SK-N-SH (cell line): ENCODE results near the gene KCNQ5. TPM values are rescaled to one million over a fixed set of nuclear protein-coding genes. Genes with fewer than 3 reads are reported as not detected.
A peak's percentile ranks its signal among the peaks of the same experiment; 100 is the strongest.

Source experiments
- CTCF ChIA-PET: fragments of 300-600, 350-600 bp; formaldehyde crosslinking; extraction: SDS; loops from one replicate; lab custom pipeline; 2021; lab: Yijun Ruan, JAX
- POLR2A ChIA-PET: fragments of 350-600 bp; sonication (Branson Sonifier 250); formaldehyde crosslinking; extraction: SDS; loops from one replicate; lab custom pipeline; 2020; ENCODE audit warnings: antibody characterized with exemption, inconsistent platforms; lab: Yijun Ruan, JAX
- DNase-seq: peaks from one replicate; pipeline ENCODE4 v3.0.0; 2012
- H2AFZ ChIP-seq: fragments of 200-600 bp; sonication (generic); 2 replicates; pipeline ENCODE4 v1.8.1; 2016; ENCODE audit warnings: antibody characterized with exemption, mild to moderate bottlenecking, low read depth
- H3F3A ChIP-seq: fragments of 200-600 bp; sonication (generic); replicated peaks from 2 replicates; pipeline ENCODE3; 2016; ENCODE audit warnings: antibody characterized with exemption, mild to moderate bottlenecking; ENCODE audit not compliant: insufficient read depth
- H3K27ac ChIP-seq, 2 experiments: fragments of 200-500 bp in 1 of 2; fragments of 200-600 bp in 1 of 2; sonication (Bioruptor generic) in 1 of 2; sonication (generic), shearing (Covaris generic) in 1 of 2; 2 replicates each; pipeline versions ENCODE4 v1.5.1 to v1.6.1; 2014 to 2016; ENCODE audit warnings: low read depth in 2 of 2, inconsistent platforms in 1 of 2, low read length in 1 of 2, mild to moderate bottlenecking in 1 of 2, mixed read lengths in 1 of 2
- H3K27me3 ChIP-seq: fragments of 200-600 bp; sonication (generic), shearing (Covaris generic); 2 replicates; pipeline ENCODE4 v1.6.1; 2016; ENCODE audit warnings: mixed run types; ENCODE audit not compliant: insufficient read depth
- H3K36me3 ChIP-seq, 2 experiments: fragments of 200-500 bp in 1 of 2; fragments of 200-600 bp in 1 of 2; sonication (Bioruptor generic) in 1 of 2; sonication (generic) in 1 of 2; replicated peaks in 1 of 2; 2 replicates each; pipeline versions ENCODE3 to v1.5.1; 2014 to 2016; ENCODE audit warnings: low read length in 1 of 2, mild to moderate bottlenecking in 1 of 2; ENCODE audit not compliant: insufficient read depth in 2 of 2, control insufficient read depth in 1 of 2
- H3K4me1 ChIP-seq, 2 experiments: fragments of 200-500 bp in 1 of 2; fragments of 200-600 bp in 1 of 2; sonication (Bioruptor generic) in 1 of 2; sonication (generic), shearing (Covaris generic) in 1 of 2; 2 replicates each; pipeline versions ENCODE4 v1.5.1 to v1.6.1; 2014 to 2016; ENCODE audit warnings: low read depth in 1 of 2, low read length in 1 of 2, mixed run types in 1 of 2; ENCODE audit not compliant: insufficient read depth in 2 of 2, control insufficient read depth in 1 of 2
- H3K4me2 ChIP-seq: fragments of 200-600 bp; sonication (generic), shearing (Covaris generic); 2 replicates; pipeline ENCODE4 v1.6.1; 2017; ENCODE audit warnings: mixed run types
- H3K4me3 ChIP-seq, 2 experiments: fragments of 200-500 bp in 1 of 2; fragments of 200-600 bp in 1 of 2; sonication (Bioruptor generic) in 1 of 2; sonication (generic), shearing (Covaris generic) in 1 of 2; 2 replicates each; pipeline versions ENCODE4 v1.5.1 to v1.8.1; 2014 to 2016; ENCODE audit warnings: low read depth in 2 of 2, inconsistent platforms in 1 of 2, low read length in 1 of 2, mild to moderate bottlenecking in 1 of 2, mixed read lengths in 1 of 2, moderate library complexity in 1 of 2
- H3K79me2 ChIP-seq: fragments of 200-600 bp; sonication (generic); 2 replicates; pipeline ENCODE4 v1.8.1; 2017; ENCODE audit warnings: mild to moderate bottlenecking; ENCODE audit not compliant: insufficient read depth
- H3K9ac ChIP-seq: fragments of 200-600 bp; sonication (generic); 2 replicates; pipeline ENCODE4 v1.6.1; 2017; ENCODE audit warnings: mixed run types
- H3K9me2 ChIP-seq: fragments of 200-600 bp; sonication (generic); 2 replicates; pipeline ENCODE4 v1.6.1; 2017; ENCODE audit warnings: mixed run types
- H3K9me3 ChIP-seq: fragments of 200-600 bp; sonication (generic); 2 replicates; pipeline ENCODE4 v1.6.1; 2017; ENCODE audit warnings: mixed run types, mild to moderate bottlenecking, moderate library complexity
- H4K20me1 ChIP-seq: fragments of 200-600 bp; sonication (generic); 2 replicates; pipeline ENCODE4 v1.6.1; 2017; ENCODE audit warnings: mild to moderate bottlenecking, mixed run types; ENCODE audit not compliant: insufficient read depth
- EP300 ChIP-seq, 2 experiments: IDR thresholded peaks; 2 replicates each; pipeline versions ENCODE4 v1.4.0 to v1.6.1; 2012; ENCODE audit warnings: borderline replicate concordance in 1 of 2, low read depth in 1 of 2, low read length in 1 of 2
- FOSL2 ChIP-seq: IDR thresholded peaks from 2 replicates; pipeline ENCODE4 v1.4.0; 2012; ENCODE audit warnings: low read depth, mild to moderate bottlenecking, moderate library complexity, borderline replicate concordance
- FOXM1 ChIP-seq: IDR thresholded peaks from 2 replicates; pipeline ENCODE4 v1.4.0; 2012; ENCODE audit warnings: low read depth, mild to moderate bottlenecking
- GABPA ChIP-seq: IDR thresholded peaks from 2 replicates; pipeline ENCODE4 v1.4.0; 2012; ENCODE audit warnings: low read depth, mild to moderate bottlenecking
- JUND ChIP-seq: IDR thresholded peaks from 2 replicates; pipeline ENCODE4 v1.4.0; 2012
- NFIC ChIP-seq: IDR thresholded peaks from 2 replicates; pipeline ENCODE4 v1.4.0; 2012; ENCODE audit warnings: borderline replicate concordance
- PBX3 ChIP-seq: IDR thresholded peaks from 2 replicates; pipeline ENCODE4; 2012
- RXRA ChIP-seq: IDR thresholded peaks from 2 replicates; pipeline ENCODE4 v1.4.0; 2012; ENCODE audit warnings: low read depth, mild to moderate bottlenecking, borderline replicate concordance
- TAF1 ChIP-seq: IDR thresholded peaks from 2 replicates; pipeline ENCODE4 v1.6.1; 2012; ENCODE audit warnings: low read depth, mild to moderate bottlenecking, low read length, moderate library complexity, borderline replicate concordance
- TCF12 ChIP-seq: IDR thresholded peaks from 2 replicates; pipeline ENCODE4 v1.4.0; 2012
- TEAD4 ChIP-seq: IDR thresholded peaks from 2 replicates; pipeline ENCODE4 v1.4.0; 2012; ENCODE audit warnings: mild to moderate bottlenecking, borderline replicate concordance; ENCODE audit not compliant: insufficient read depth
- WGBS: methylation state at CpG from one replicate; pipeline ENCODE4 v1.1.6; 2017; ENCODE audit warnings: low lambda C conversion rate; 5-methylcytosine and 5-hydroxymethylcytosine counted together
- polyA plus RNA-seq, 3 experiments: library from polyadenylated mRNA; depleted of rRNA; stranded (reverse); fragments of >200 nt; gene quantifications; 2 replicates each; pipeline ENCODE4 v1.2.3, GENCODE V29; 2012

KCNQ5 gene
- polyA plus RNA-seq, 1 of the 3 experiments (the other 2 are of a cell fraction): 3.2 TPM

DNA sequence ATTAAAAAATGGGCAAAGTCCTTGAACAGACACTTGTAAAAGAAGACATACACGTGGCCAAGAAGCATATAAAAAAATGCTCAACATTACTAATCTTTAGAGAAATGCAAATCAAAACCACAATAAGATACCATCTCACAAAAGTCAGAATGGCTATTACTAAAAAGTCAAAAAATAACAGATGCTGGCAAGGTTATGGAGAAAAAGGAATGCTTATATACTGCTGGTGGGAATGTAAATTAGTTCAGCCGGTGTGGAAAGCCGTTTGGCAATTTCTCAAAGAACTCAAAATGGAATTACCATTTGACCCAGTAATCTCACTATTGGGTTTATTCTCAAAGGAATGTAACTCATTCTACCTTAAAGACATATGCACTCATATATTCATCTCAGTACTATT lies 436.9 kb downstream of the KCNQ5 start:
- CTCF ChIA-PET: no interaction called here
- Histone ChIP-seq H3K27me3 (no peaks in the 10 kb centered on the region), H2AFZ (no peak overlapping the region), H3K9me2 (no peaks in the 10 kb centered on the region), H3K36me3 (peaks cover 0 to 3% of the 10 kb centered on the region in 2 experiments), H3K9me3 (no peaks in the 10 kb centered on the region; the same call in 1 of the 2 replicates)
- TF ChIP-seq NFIC: peak; percentile 65
- TF ChIP-seq FOSL2: no peak
- peak; percentile 40; the same call in 1 of the 2 replicates for TF ChIP-seq FOXM1
- TF ChIP-seq TAF1: no peak
- TF ChIP-seq EP300 (IDR thresholded peaks at IDR 0.05; ENCODE audit: borderline replicate concordance in 1 of 2, low read depth in 1 of 2, low read length in 1 of 2): 0 out of 4 replicates have a peak, but pooled peaks of 1 of the 2 experiments have one; percentile 28
- peak; percentile 42 for TF ChIP-seq JUND
- TF ChIP-seq PBX3: peak; percentile 57
- TF ChIP-seq TCF12: peak; percentile 66
- peak; percentile 65; the same call in 1 of the 2 replicates for TF ChIP-seq TEAD4
- 0 out of 2 replicates have a peak, but pooled peaks have one; percentile 21 for TF ChIP-seq RXRA
- TF ChIP-seq, all 33 proteins: peak for 8
- peaks cover 0 to under 1% of the 10 kb centered on the region in 2 experiments; a peak in 2 of 4 replicates for H3K4me1 ChIP-seq
- no peak overlapping the region for H3K4me3 ChIP-seq
- no peaks in the 10 kb centered on the region for H3K79me2 ChIP-seq
- peaks cover 5% of the 10 kb centered on the region for H3F3A ChIP-seq
- H3K4me2 ChIP-seq: no peak overlapping the region
- no peak for DNase-seq
- H3K27ac ChIP-seq: no peak overlapping the region
- H3K9ac ChIP-seq: no peak overlapping the region
- WGBS: 31% methylated on average over 3 of the region's 3 CpGs
- H4K20me1 ChIP-seq: no peaks in the 10 kb centered on the region
- POLR2A ChIA-PET: no interaction called here

- 54% methylated on average over 4 of the region's 4 CpGs for WGBS
- Histone ChIP-seq H3K9ac (no peak overlapping the region), H2AFZ (no peak overlapping the region), H3K36me3 (peaks cover 0 to 3% of the 10 kb centered on the region in 2 experiments), H3K9me2 (no peaks in the 10 kb centered on the region), H3K9me3 (no peaks in the 10 kb centered on the region; the same call in 1 of the 2 replicates), H3K27ac (no peak overlapping the region; a peak in 1 of 4 replicates), H3K4me3 (no peak overlapping the region), H3K4me2 (no peak overlapping the region), H4K20me1 (no peaks in the 10 kb centered on the region), H3F3A (peaks cover 5% of the 10 kb centered on the region), H3K79me2 (no peaks in the 10 kb centered on the region; the same call in 1 of the 2 replicates), H3K4me1 (peaks cover 0 to 8% of the 10 kb centered on the region in 2 experiments; a peak in 2 of 4 replicates), H3K27me3 (no peaks in the 10 kb centered on the region)
- CTCF ChIA-PET: interaction anchor here (1.0 kb wide), 1 partner anchor 47 kb away, joined by 3 read pairs; no protein-coding TSS in a partner anchor
- TF ChIP-seq GABPA (no peak), PBX3 (peak; percentile 27; the same call in 1 of the 2 replicates)
- POLR2A ChIA-PET: no interaction called here
- no peak for DNase-seq
These were observed 440.3 kb downstream of the KCNQ5 start for GRCh38 chr6:73062130-73062529.
